SH-SY5Y (cell line): ENCODE results near the gene OCA2.

Experiments used
- GATA2 ChIP-seq: IDR thresholded peaks from 2 replicates; pipeline ENCODE4 v1.6.1; 2011; ENCODE audit warnings: mild to moderate bottlenecking, low read depth, low read length
- GATA3 ChIP-seq: IDR thresholded peaks from 2 replicates; pipeline ENCODE4 v1.6.1; 2011; ENCODE audit warnings: low read depth, mild to moderate bottlenecking, low read length, moderate library complexity

- TF ChIP-seq GATA2 (no peak), GATA3 (no peak)
Measured at GRCh38 chr15:28082891-28083684, 16.0 kb downstream of the OCA2 start.
